GM19351 (cell line): ENCODE data around the gene CTNNBL1.
A peak's percentile ranks its signal among the peaks of the same experiment; 100 is the strongest.

Source experiments
- ATAC-seq: cut with Tn5 transposase; IDR thresholded peaks from one replicate; pipeline ENCODE4 v1.9.1; 2021; ENCODE audit warnings: mild to moderate bottlenecking, moderate library complexity; ENCODE audit not compliant: unreplicated experiment

The CTNNBL1 gene

GRCh38 chr20:37775200-37775599 is 81.4 kb downstream of the CTNNBL1 start:
- ATAC-seq, result no peak

DNA sequence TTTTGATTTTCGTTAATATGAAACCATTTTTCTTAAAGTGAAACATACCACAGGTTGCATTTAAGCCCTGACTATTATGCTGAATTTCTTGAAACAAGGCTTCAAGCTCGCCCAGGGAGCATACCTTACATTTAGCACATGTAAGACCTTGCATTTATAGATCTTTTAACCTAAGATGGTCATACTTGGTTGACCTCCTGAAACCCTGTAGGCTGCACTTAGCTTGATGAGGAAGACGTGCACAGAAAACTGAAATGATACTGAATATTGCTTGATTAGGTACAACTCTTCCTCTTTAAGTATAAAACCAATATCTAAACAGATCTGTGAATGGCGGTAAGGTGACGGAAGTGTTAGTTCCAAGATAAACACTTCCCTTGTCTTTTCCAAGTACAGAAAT is 82.2 kb downstream of the CTNNBL1 start:
- no peak for ATAC-seq

DNA sequence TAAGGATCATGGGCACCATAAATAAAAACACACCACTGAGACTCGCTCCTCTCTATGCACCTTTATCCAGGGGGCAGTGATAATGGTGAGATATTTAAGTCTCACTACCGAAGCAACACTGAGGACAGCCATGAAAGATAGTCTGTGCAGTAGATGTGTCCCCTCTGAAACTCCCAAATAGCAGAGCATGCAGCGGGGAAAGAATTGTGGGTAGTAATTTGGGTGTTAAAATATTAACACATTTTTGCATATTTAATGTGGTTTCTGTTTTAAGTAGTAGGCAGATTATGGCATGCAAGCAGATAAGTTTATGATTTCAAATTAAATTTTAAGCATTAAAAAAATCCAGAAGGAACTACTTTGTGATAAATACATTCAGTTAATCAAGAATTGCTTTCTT is 82.7 kb downstream of the CTNNBL1 start:
- ATAC-seq, result no peak

DNA sequence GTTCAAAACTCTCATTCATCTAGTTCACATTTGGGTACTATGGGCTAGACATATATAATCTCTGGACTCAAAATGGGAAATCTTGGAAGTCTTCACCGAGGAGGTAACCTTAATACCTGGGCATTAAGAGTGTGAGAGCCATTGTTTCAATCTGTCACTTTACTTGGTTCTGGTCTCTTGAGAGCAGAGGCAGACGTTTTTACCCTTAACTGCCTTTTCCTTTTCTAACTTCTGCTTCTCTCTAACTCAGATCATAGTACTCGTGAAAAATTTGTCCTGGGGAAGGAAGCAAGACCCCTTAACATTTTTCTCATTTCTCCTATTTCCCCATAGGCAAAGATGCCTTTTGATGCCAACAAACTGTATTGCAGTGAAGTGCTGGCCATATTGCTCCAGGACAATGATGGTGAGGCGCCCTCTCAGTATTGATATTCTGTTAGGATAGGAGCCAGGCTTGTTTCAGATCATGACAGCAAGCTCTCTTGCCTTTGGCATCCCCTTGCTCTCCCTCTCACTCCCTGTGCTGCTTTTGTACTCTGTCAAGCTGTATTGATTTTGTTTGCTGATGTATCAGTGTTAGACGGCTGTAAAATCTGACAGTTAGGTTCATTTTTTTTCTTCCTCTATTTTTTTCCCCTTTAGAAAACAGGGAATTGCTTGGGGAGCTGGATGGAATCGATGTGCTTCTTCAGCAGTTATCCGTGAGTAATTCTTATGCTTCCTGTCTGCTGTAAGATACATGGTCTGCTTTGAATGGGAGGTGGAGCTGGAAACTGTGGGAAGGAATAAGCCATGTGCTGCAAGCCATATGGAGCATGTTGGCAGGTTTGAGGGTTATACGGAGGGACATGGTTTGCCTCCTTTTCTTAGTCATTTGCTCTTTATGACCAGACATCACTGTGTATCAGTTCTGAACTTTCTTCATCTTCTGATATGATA is 83.5 kb downstream of the CTNNBL1 start:
- no peak for ATAC-seq

GRCh38 chr20:37777988-37778659 is 84.3 kb downstream of the CTNNBL1 start:
- no peak for ATAC-seq

GRCh38 chr20:37781626-37782025 is 87.8 kb downstream of the CTNNBL1 start:
- ATAC-seq, result no peak

GRCh38 chr20:37786043-37786442 is 92.2 kb downstream of the CTNNBL1 start:
- ATAC-seq, result no peak

DNA sequence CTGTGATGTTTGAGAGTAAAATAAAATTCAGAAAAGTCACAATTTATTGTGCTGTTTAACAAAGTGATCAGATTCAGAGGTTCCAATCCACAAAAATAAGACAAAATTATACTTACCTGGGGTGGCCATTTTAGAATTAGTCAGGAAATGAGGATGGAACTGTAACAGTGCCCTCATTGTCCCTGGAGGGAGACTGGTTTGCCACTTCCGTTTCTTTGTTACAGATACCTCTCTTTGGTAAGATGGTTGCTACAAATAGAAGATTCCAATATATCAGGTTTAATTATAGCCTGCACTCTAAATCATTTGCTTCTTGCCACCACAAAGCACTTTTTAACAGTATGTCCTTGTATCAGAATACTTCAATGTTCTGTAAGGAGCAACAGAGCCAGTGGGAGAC is 95.6 kb downstream of the CTNNBL1 start:
- ATAC-seq, result no peak

DNA sequence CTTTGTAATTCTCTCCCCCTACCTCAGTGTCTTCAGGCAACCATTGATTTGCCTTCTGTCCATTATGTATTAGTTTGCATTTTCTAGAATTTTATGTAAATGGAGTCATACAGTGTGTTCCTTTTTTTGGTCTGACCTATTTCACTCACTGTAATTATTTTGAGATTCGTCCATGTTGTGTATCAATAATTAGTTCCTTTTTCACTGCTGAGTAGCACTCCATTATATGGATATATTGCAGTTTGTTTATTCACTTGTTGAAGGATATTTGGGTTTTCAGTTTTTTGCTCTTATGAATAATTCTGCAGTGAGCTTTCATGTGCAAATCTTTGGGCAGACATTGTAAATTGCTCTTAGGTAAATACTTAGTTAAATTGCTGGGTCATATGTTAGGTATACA is 97.1 kb downstream of the CTNNBL1 start:
- ATAC-seq, result no peak

- ATAC-seq, result no peak
Measured at GRCh38 chr20:37796121-37796520, 102.3 kb downstream of the CTNNBL1 start.

DNA sequence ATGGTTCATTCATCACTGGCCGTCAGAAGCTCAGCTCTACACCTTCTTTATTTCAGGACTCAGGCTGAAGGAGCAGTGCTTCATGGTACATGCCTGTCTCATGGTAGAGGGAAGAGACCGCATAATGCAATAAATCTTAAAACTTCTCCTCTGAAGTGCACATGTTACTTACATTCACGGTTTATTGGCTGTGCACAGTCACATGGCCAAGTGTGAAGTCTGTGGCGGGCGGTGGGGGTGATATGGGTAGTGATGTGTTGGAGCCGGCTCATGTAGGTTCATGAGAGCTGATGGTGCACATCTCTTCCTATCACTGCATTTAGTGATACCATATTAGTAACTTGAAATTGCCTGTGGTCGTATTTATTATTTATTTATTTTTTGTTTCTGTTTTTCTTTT is 102.9 kb downstream of the CTNNBL1 start:
- no peak for ATAC-seq

- no peak for ATAC-seq
Measured at GRCh38 chr20:37797669-37798175, 103.9 kb downstream of the CTNNBL1 start.

GRCh38 chr20:37798312-37798711 is 104.5 kb downstream of the CTNNBL1 start:
- no peak for ATAC-seq

GRCh38 chr20:37800618-37801017 is 106.8 kb downstream of the CTNNBL1 start:
- no peak for ATAC-seq

- no peak for ATAC-seq
Measured at GRCh38 chr20:37801921-37802320, 108.1 kb downstream of the CTNNBL1 start.

- ATAC-seq, result peak; percentile 79
Measured at GRCh38 chr20:37803438-37804307, 109.8 kb downstream of the CTNNBL1 start.

DNA sequence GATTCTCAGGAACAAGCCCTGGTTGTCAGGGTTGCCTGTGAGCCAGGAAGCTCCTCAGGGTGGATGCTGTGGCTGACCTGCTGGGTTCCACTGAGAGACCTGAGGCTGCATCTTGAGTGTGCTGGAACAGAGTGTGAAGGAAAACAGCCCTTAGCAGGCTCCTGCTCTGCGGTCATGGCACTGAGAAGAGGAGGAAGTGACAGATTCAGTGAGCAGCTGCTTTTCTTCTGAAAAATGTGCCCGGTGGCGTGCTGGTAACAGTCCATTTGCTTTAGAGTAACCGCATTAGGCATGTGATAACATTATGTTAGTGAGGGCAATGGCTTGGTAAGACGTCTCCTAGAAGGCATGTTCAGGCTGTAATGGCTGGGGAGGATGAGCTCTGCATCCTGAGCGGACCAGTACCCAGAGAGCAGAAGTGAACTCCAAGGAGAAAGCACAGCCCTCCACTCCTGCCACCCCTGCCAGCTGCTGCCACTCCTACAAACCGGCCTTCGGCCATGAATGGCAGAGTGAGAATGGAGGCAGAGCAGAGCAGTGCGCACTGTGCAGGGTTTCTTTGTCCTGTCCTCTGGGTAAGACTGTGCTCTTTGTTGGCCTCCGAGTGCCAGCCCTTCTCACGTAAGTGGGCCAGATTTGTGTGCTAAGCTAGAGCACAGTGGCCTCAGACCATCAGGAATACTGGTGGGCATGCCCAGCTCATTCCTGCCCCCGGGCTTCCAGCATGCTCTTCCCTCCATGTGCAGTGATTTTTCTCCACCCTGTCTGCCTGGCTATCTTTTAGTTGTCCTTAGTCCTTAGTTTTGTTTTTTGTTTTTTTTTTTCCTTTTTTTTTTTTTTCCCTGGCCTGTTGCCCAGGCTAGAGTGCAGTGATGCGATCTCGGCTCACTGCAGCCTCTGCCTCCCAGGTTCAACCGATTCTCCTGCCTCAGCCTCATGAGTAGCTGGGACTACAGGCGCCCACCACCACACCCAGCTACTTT is 111.0 kb downstream of the CTNNBL1 start:
- peak; percentile 74 for ATAC-seq

GRCh38 chr20:37807471-37808232 is 113.8 kb downstream of the CTNNBL1 start:
- ATAC-seq, result no peak
